ENCODE results near the gene CYP26C1. TPM values are rescaled to one million over a fixed set of nuclear protein-coding genes. Genes with fewer than 3 reads are reported as not detected.

Gene CYP26C1
- total RNA-seq, 1 donor from 2014 or later = 0.16 TPM

Other genes starting within 250 kb of the CYP26C1 start
- 147 TPM for gene EXOC6, start 212.3 kb upstream of the CYP26C1 start, total RNA-seq
- 10.0 TPM for gene CYP26A1, start 13.1 kb downstream of the CYP26C1 start, total RNA-seq

Measured in occipital lobe (tissue), 1 donor.